ENCODE data around the gene ETV2.
"Not testable (repeated sequence)": the region's sequence is repeated elsewhere in the genome, so short reads cannot be mapped to it uniquely, and the experiment has no call there.

The ETV2 gene

GRCh38 chr19:35628565-35629331 lies 12.8 kb upstream of the ETV2 start, which contains the start of gene RBM42:
TSS of gene RBM42 (plus strand) at chr19:35629036. CDS start at chr19:35629154, 118 bp downstream.
- peak; percentile 94 to 97 (median 95) for DNase-seq (ENCODE audit: low read depth in 3 of 3)

DNA sequence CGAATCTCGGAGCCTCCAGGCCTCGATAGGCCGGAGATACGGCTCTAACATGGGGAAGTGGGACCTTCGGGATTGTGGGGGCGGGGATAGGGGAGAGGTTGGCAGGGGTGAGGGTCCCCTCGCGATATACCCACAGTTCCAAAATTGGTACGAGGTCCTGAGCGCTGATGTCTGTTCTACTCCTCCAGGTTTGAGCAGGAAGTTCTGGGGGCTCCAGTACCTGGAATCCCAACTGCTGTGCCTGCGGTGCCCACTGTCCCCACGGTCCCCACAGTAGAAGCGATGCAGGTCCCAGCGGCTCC lies 12.3 kb upstream of the ETV2 start:
- DNase-seq (ENCODE audit: low read depth in 3 of 3) = no peak

DNA sequence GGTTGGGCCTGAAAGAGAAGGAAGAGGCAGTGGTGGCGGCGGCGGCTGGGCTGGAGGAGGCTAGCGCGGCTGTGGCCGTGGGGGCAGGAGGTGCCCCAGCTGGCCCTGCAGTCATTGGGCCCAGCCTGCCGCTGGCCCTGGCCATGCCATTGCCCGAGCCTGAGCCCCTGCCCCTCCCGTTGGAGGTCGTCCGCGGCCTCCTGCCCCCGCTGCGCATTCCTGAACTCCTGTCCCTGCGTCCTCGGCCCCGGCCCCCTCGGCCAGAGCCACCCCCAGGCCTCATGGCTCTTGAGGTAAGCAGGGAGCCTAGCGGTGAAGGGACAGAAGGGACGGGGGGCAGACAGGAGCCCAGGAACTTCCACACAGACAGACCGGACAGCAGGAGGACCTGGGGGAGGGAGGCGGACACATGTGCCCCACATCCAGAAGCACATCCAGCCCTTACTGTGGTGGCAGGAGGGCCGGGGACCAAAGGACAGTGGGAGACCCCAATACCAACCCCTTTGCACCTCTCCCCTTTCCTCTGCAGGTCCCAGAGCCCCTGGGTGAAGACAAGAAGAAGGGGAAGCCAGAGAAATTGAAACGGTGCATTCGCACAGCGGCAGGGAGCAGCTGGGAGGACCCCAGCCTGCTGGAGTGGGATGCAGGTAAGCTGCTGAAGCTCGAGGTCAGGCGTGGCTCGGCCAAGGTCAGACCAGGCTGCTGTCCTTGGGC lies 7.7 kb upstream of the ETV2 start:
- DNase-seq (ENCODE audit: low read depth in 3 of 3) = no peak

DNA sequence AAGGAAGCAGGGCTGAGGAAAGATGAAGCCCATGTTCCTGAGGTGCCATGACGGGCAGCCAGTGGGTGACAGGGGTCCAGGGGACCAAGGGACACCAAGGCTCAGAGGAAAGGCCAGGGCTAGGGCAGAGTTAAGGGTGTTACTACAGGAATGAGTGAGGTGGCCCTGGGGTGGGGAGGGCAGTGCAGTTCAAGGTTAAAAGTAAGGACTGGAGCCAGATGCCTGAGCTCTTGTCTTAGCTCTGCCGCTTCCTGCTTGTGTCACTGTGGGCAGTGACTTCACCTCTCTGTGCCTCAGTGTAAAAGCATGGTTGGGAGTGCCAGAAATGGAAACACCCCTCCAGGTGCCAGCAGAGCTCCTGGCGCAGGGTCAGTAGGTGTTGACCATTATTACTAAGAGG lies 4.9 kb upstream of the ETV2 start:
- no peak for DNase-seq (ENCODE audit: low read depth in 3 of 3)

- DNase-seq (ENCODE audit: low read depth in 3 of 3) = no peak
Measured at GRCh38 chr19:35637165-35637564, 4.4 kb upstream of the ETV2 start.

DNA sequence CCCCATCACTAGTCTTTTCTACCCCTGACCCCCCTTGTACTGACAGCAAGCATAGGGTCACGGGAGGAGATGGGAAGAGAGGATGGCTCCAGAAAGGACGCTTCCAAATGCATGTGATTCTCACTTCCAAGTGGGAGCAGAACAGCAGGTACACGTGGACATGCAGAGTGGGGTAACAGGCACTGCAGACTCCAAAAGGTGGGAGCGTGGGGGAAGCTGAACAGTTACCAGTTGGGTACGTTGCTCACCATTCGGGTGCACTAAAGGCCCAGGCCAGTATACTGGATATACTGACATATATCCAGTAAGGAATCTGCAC lies 2.3 kb upstream of the ETV2 start:
- no peak for DNase-seq (ENCODE audit: low read depth in 3 of 3)

DNA sequence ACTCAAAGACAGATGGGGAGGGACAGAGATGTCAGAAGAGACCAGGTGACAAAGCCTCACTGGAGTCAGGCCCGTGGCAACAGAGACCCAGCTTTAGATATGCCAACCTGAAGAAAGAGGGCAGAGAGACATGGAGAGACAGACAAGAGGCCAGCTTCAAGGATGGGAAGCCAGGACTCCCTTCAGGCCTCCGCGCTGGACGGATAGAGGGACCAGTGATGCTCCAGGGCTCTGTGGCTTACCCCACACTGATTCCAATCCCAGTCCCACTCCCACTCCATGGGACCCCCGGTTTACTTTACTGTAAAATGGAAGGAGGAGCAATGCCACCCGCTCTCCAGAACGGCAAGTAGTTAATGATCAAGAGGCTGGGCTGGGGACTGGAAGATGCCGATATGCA lies 1.7 kb upstream of the ETV2 start:
- DNase-seq (ENCODE audit: low read depth in 3 of 3) = no peak

DNA sequence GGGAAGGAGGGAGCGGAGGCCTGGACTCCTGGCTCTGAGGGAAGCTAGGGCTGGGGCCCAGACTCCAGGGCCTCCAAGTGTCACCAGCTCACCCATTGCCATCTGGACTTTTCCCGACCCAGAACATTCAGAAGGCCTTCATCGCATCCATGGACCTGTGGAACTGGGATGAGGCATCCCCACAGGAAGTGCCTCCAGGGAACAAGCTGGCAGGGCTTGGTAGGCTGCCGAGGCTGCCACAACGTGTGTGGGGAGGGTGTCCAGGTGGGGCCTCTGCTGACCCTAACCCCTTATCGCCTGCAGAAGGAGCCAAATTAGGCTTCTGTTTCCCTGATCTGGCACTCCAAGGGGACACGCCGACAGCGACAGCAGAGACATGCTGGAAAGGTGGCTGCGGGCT lies 767 bp downstream of the ETV2 start:
- DNase-seq (ENCODE audit: low read depth in 3 of 3) = no peak

GRCh38 chr19:35642798-35643254 lies 1.3 kb downstream of the ETV2 start:
- no peak for DNase-seq (ENCODE audit: low read depth in 3 of 3)

DNA sequence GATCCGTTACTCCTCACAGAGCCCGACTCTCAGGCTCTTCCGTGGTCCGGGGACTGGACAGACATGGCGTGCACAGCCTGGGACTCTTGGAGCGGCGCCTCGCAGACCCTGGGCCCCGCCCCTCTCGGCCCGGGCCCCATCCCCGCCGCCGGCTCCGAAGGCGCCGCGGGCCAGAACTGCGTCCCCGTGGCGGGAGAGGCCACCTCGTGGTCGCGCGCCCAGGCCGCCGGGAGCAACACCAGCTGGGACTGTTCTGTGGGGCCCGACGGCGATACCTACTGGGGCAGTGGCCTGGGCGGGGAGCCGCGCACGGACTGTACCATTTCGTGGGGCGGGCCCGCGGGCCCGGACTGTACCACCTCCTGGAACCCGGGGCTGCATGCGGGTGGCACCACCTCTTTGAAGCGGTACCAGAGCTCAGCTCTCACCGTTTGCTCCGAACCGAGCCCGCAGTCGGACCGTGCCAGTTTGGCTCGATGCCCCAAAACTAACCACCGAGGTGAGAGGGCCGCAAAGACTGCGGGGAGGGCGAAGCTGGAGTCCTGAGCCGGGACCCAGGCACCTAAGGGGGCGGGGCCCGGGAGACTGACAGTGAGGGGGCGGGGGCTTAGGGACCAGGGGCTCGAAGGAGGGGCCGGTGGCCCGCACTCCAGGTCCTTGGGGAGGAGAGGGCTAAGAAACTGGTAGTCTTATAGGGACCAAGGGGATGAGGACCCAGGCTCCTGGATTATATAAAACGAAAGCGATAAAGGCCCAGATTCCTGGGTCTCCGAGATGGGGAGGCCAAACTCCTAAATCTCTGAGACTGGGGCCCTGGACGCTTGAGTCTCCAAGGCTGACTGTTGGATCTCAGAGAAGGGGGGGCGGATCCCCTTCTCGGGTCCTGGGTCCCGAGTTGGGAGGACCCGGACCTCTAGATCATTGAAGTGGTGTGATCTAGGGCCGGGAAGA lies 2.0 kb downstream of the ETV2 start:
- DNase-seq (ENCODE audit: low read depth in 3 of 3) = peak; percentile 46 to 76 (median 56)

- DNase-seq (ENCODE audit: low read depth in 3 of 3) = peak; percentile 88 to 98 (median 90)
Measured at GRCh38 chr19:35644206-35644986, 2.9 kb downstream of the ETV2 start.

- DNase-seq (ENCODE audit: low read depth in 3 of 3) = peak; percentile 62 to 90 (median 66)
Measured at GRCh38 chr19:35644987-35645679, 3.6 kb downstream of the ETV2 start.

DNA sequence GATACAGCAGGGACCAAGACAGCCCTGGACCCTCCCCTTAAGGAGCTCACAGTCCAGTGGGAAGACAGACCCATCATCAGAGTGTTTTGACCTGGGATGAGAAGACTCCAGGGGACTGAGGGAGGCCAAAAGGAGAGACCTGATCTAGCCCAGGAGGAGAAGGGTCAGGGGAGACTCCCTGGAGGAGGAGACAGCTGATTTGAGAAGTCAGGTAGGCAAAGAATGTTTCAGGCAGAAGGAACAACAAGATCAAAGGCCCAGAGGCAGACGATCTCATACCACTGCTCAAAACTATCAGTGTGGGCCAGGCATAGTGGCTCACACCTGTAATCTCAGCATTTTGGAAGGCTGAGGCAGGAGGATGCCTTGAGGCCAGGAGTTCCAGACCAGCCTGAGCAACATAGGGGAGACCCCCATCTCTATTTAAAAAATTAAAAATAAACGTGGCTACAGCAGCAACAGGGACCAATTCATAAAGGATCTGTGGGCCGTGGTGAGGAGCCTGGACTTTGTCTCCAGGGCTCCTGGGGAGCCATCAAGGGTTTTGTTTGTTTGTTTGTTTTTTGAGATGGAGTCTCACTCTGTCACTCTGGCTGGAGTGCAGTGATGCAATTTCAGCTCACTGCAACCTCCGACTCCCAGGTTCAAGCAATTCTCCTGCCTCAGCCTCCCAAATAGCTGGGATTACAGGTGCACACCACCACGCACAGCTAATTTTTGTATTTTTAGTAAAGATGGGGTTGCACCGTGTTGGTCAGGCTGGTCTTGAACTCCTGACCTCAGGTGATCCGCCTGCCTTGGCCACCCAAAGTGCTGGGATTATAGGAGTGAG lies 4.4 kb downstream of the ETV2 start:
- no peak for DNase-seq (ENCODE audit: low read depth in 3 of 3)

- DNase-seq (ENCODE audit: low read depth in 3 of 3) = peak; percentile 84 to 91 (median 90)
Measured at GRCh38 chr19:35648017-35648961, 6.7 kb downstream of the ETV2 start, which contains the start of gene COX6B1. TSS of gene COX6B1 (plus strand) at chr19:35648323. CDS start at chr19:35651244, 2,921 bp downstream.

GRCh38 chr19:35650581-35650980 lies 9.0 kb downstream of the ETV2 start:
- no peak for DNase-seq (ENCODE audit: low read depth in 3 of 3)

GRCh38 chr19:35654828-35655227 lies 13.3 kb downstream of the ETV2 start:
- DNase-seq (ENCODE audit: low read depth in 3 of 3) = not testable (repeated sequence)

DNA sequence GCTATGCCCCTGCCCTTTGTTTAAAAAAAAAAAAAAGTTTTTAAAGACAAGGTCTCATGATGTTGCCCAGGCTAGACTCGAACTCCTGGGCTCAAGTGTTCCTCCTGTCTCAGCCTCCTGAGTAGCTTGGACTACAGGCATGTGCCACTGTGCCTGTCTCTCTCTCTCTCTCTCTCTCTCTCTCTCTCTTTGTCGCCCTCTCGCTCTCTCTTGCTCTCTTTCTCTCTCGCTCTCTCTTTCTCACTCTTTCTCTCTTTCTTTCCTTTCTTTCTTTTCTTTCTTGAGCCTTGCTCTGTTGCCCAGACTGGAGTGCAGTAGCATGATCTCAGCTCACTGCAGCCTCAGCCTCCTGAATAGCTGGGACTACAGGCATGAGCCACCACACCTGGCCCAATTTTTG lies 14.1 kb downstream of the ETV2 start:
- DNase-seq (ENCODE audit: low read depth in 3 of 3) = no peak

- DNase-seq (ENCODE audit: low read depth in 3 of 3) = no peak
Measured at GRCh38 chr19:35656700-35657099, 15.2 kb downstream of the ETV2 start.
